Measurements from ENCODE around the gene PHACTR1. TPM values are rescaled to one million over a fixed set of nuclear protein-coding genes. Genes with fewer than 3 reads are reported as not detected.

PHACTR1 gene
- total and polyA plus RNA-seq, 9 of the 15 experiments (the other 6 are each of a cell fraction or from before 2014, with no cell fraction given), result 11.5 to 32.6 (median 22.0) TPM

GRCh38 chr6:13274707-13275434 is 558.3 kb downstream of the PHACTR1 start (continued):
- TF ChIP-seq ZNF586 (CRISPR knock-in tag; conservative IDR thresholded peaks at IDR 0.05) (no peak), ATF3 (IDR thresholded peaks at IDR 0.05) (peak; percentile 51; the same call in 1 of the 2 replicates), ATF3 (CRISPR knock-in tag; conservative IDR thresholded peaks at IDR 0.05) (no peak), BRD9 (IDR thresholded peaks at IDR 0.05; ENCODE audit: low read depth, partially characterized antibody) (no peak), TCF7 (IDR thresholded peaks at IDR 0.05; ENCODE audit: borderline replicate concordance) (no peak), ETV6 (IDR thresholded peaks at IDR 0.05; ENCODE audit: borderline replicate concordance in 1 of 2, low read depth in 2 of 2, low read length in 1 of 2) (no peak), ETV6 (CRISPR knock-in tag; IDR thresholded peaks at IDR 0.05; ENCODE audit: borderline replicate concordance) (no peak), ETS1 (conservative IDR thresholded peaks at IDR 0.05; ENCODE audit: control insufficient read depth, low read depth, low read length) (no peak), PML (IDR thresholded peaks at IDR 0.05; ENCODE audit: low read length) (no peak), TAF1 (IDR thresholded peaks at IDR 0.05; ENCODE audit: control insufficient read depth, extremely low read depth, insufficient read depth, low read length, severe bottlenecking) (peak; percentile 5), FOXA3 (CRISPR knock-in tag; conservative IDR thresholded peaks at IDR 0.05 in 1 of 2, IDR thresholded peaks at IDR 0.05 in 1 of 2) (peak in 1 of 2 experiments; percentile 46; a peak in 1 of 4 replicates), E2F4 (CRISPR knock-in tag; IDR thresholded peaks at IDR 0.05; ENCODE audit: low read depth) (0 out of 2 replicates have a peak, but pooled peaks have one; percentile 13), MCM3 (IDR thresholded peaks at IDR 0.05) (no peak), DIDO1 (tag; IDR thresholded peaks at IDR 0.05; ENCODE audit: low read depth) (no peak), PHB (CRISPR knock-in tag; IDR thresholded peaks at IDR 0.05) (no peak), NRF1 (conservative IDR thresholded peaks at IDR 0.05 in 1 of 2, IDR thresholded peaks at IDR 0.05 in 1 of 2) (no peak), CREB1 (IDR thresholded peaks at IDR 0.05) (peak; percentile 29), CREB1 (CRISPR knock-in tag; IDR thresholded peaks at IDR 0.05) (0 out of 2 replicates have a peak, but pooled peaks have one; percentile 12), KDM1A (IDR thresholded peaks at IDR 0.05) (no peak), SMAD4 (CRISPR knock-in tag; conservative IDR thresholded peaks at IDR 0.05) (no peak), SPI1 (IDR thresholded peaks at IDR 0.05; ENCODE audit: borderline replicate concordance, low read depth, low read length) (peak; percentile 65), CREB3 (tag; conservative IDR thresholded peaks at IDR 0.05; ENCODE audit: low read depth) (peak; percentile 54; the same call in 1 of the 2 replicates), ZNF707 (CRISPR knock-in tag; conservative IDR thresholded peaks at IDR 0.05) (no peak), TAF9B (IDR thresholded peaks at IDR 0.05; ENCODE audit: partially characterized antibody) (no peak), RBM15 (IDR thresholded peaks at IDR 0.05; ENCODE audit: insufficient read depth, low read length) (no peak)
